HG03558 (cell line): Measurements from ENCODE around the gene RPL3.
A peak's percentile ranks its signal among the peaks of the same experiment; 100 is the strongest.
"Not testable (repeated sequence)": the region's sequence is repeated elsewhere in the genome, so short reads cannot be mapped to it uniquely, and the experiment has no call there.

Experiments
- ATAC-seq: cut with Tn5 transposase; IDR thresholded peaks from one replicate; pipeline ENCODE4 v1.9.1; 2021; ENCODE audit warnings: moderate number of reproducible peaks; ENCODE audit not compliant: unreplicated experiment; ENCODE audit errors: extremely low read depth

RPL3 gene

GRCh38 chr22:39319284-39320022 lies at the start of gene RPL3:
RPL3 (minus strand) TSS chr22:39319623; CDS start chr22:39319597, 26 bp downstream.
- ATAC-seq = peak; percentile 63

- ATAC-seq = no peak
Observed at GRCh38 chr22:39369186-39369585, 49.8 kb upstream of the RPL3 start.

- ATAC-seq = no peak
Observed at GRCh38 chr22:39368461-39368911, 49.1 kb upstream of the RPL3 start.

- no peak for ATAC-seq
Observed at GRCh38 chr22:39367035-39367434, 47.6 kb upstream of the RPL3 start.

GRCh38 chr22:39365492-39365780 lies 46.0 kb upstream of the RPL3 start:
- no peak for ATAC-seq

GRCh38 chr22:39364714-39365491 lies 45.5 kb upstream of the RPL3 start:
- ATAC-seq = no peak

- ATAC-seq = no peak
Observed at GRCh38 chr22:39363751-39364515, 44.5 kb upstream of the RPL3 start.

- ATAC-seq = no peak
Observed at GRCh38 chr22:39362932-39363331, 43.5 kb upstream of the RPL3 start.

GRCh38 chr22:39362271-39362670 lies 42.8 kb upstream of the RPL3 start:
- ATAC-seq = no peak

- no peak for ATAC-seq
Observed at GRCh38 chr22:39361496-39361895, 42.1 kb upstream of the RPL3 start.

GRCh38 chr22:39360674-39361413 lies 41.4 kb upstream of the RPL3 start:
- ATAC-seq = no peak

- ATAC-seq = no peak
Observed at GRCh38 chr22:39360242-39360641, 40.8 kb upstream of the RPL3 start.

GRCh38 chr22:39359659-39360195 lies 40.3 kb upstream of the RPL3 start:
- no peak for ATAC-seq

GRCh38 chr22:39358197-39358596 lies 38.8 kb upstream of the RPL3 start:
- ATAC-seq = not testable (repeated sequence)

GRCh38 chr22:39357110-39358108 lies 38.0 kb upstream of the RPL3 start:
- ATAC-seq = not testable (repeated sequence)

GRCh38 chr22:39356464-39356863 lies 37.0 kb upstream of the RPL3 start:
- no peak for ATAC-seq

GRCh38 chr22:39355805-39356204 lies 36.4 kb upstream of the RPL3 start:
- ATAC-seq = not testable (repeated sequence)

GRCh38 chr22:39355080-39355479 lies 35.7 kb upstream of the RPL3 start:
- ATAC-seq = no peak

- no peak for ATAC-seq
Observed at GRCh38 chr22:39353346-39353745, 33.9 kb upstream of the RPL3 start.
